ENCODE data around the gene PRELID1. TPM values are rescaled to one million over a fixed set of nuclear protein-coding genes. Genes with fewer than 3 reads are reported as not detected.

Gene PRELID1
- total RNA-seq, 1 donor from 2014 or later: 87.0 TPM

GRCh38 chr5:177306674-177307543 is 3.3 kb downstream of the PRELID1 start:
- no peaks in the 10 kb centered on the region for H3K27me3 ChIP-seq
- H3K27ac ChIP-seq: peak overlapping the region; percentile 60
- intact Hi-C loops (cut with DNase I): no loop called here
- H3K4me1 ChIP-seq: peaks cover 54% of the 10 kb centered on the region
- no peaks in the 10 kb centered on the region for H3K9me3 ChIP-seq
- H3K36me3 ChIP-seq: peaks cover 27% of the 10 kb centered on the region
- peak; percentile 30 for ATAC-seq
- TF ChIP-seq CTCF (IDR thresholded peaks at IDR 0.05): no peak
- no peak overlapping the region for H3K4me3 ChIP-seq
- no peak for DNase-seq

- no peaks in the 10 kb centered on the region for H3K27me3 ChIP-seq
- no peaks in the 10 kb centered on the region for H3K9me3 ChIP-seq
- DNase-seq: no peak
- H3K27ac ChIP-seq: peak overlapping the region; percentile 60
- H3K4me1 ChIP-seq: peaks cover 51% of the 10 kb centered on the region
- intact Hi-C loops (cut with DNase I): no loop called here
- ATAC-seq: no peak
- H3K36me3 ChIP-seq: peaks cover 27% of the 10 kb centered on the region
- TF ChIP-seq CTCF (IDR thresholded peaks at IDR 0.05): no peak
- H3K4me3 ChIP-seq: no peak overlapping the region
These were observed 4.2 kb downstream of the PRELID1 start for GRCh38 chr5:177307544-177308363.

GRCh38 chr5:177308740-177309139 is 5.1 kb downstream of the PRELID1 start:
- peaks cover 27% of the 10 kb centered on the region for H3K36me3 ChIP-seq
- no peaks in the 10 kb centered on the region for H3K27me3 ChIP-seq
- ATAC-seq (no peak), DNase-seq (no peak)
- intact Hi-C loops (cut with DNase I): no loop called here
- no peaks in the 10 kb centered on the region for H3K9me3 ChIP-seq
- no peak overlapping the region for H3K27ac ChIP-seq
- no peak overlapping the region for H3K4me3 ChIP-seq
- peaks cover 52% of the 10 kb centered on the region for H3K4me1 ChIP-seq
- no peak for TF ChIP-seq CTCF (IDR thresholded peaks at IDR 0.05)

GRCh38 chr5:177309351-177310191 is 6.0 kb downstream of the PRELID1 start:
- peak; percentile 79 for DNase-seq
- peak; percentile 50 for ATAC-seq
- peak; percentile 83 for TF ChIP-seq CTCF (IDR thresholded peaks at IDR 0.05)
- Histone ChIP-seq H3K4me3 (no peak overlapping the region), H3K4me1 (peaks cover 49% of the 10 kb centered on the region), H3K27me3 (no peaks in the 10 kb centered on the region), H3K36me3 (peaks cover 27% of the 10 kb centered on the region), H3K9me3 (no peaks in the 10 kb centered on the region), H3K27ac (no peak overlapping the region)
- intact Hi-C loops (cut with DNase I): no loop called here

GRCh38 chr5:177310332-177310731 is 6.7 kb downstream of the PRELID1 start:
- Histone ChIP-seq H3K4me1 (peaks cover 42% of the 10 kb centered on the region), H3K36me3 (peaks cover 21% of the 10 kb centered on the region), H3K9me3 (no peaks in the 10 kb centered on the region), H3K27me3 (no peaks in the 10 kb centered on the region), H3K4me3 (no peak overlapping the region), H3K27ac (no peak overlapping the region)
- ATAC-seq (no peak), DNase-seq (no peak)
- TF ChIP-seq CTCF (IDR thresholded peaks at IDR 0.05): no peak
- intact Hi-C loops (cut with DNase I): no loop called here

Measured in upper lobe of right lung (tissue), 1 donor.